Suprapubic skin (tissue), 4 donors: ENCODE data around the gene CFL1.

Source experiments
- EP300 ChIP-seq: sonication (generic); formaldehyde crosslinking; IDR thresholded peaks from one replicate; pipeline ENCODE4 v1.6.1; 2017; ENCODE audit warnings: antibody characterized with exemption
- POLR2A ChIP-seq, 2 donors: fragments of 450-650 bp; IDR thresholded peaks; one replicate each; pipeline ENCODE4 v1.6.1; 2017; ENCODE audit warnings: antibody characterized with exemption in 2 of 2, mild to moderate bottlenecking in 2 of 2, moderate library complexity in 2 of 2
- POLR2AphosphoS5 ChIP-seq, 3 donors: sonication (generic); formaldehyde crosslinking; IDR thresholded peaks; one replicate each; pipeline ENCODE4 v1.6.1; 2017; ENCODE audit warnings: antibody characterized with exemption in 3 of 3
- TF ChIP-seq, protein P1 (sequence below), 2 donors: fragments of 200-600 bp in 1 of 2; fragments of 450-650 bp in 1 of 2; sonication (generic) in 1 of 2; IDR thresholded peaks; one replicate each; pipeline ENCODE4 v1.5.1; 2016 to 2019; ENCODE audit warnings: antibody characterized with exemption in 2 of 2, mild to moderate bottlenecking in 1 of 2, moderate library complexity in 1 of 2

DNA sequence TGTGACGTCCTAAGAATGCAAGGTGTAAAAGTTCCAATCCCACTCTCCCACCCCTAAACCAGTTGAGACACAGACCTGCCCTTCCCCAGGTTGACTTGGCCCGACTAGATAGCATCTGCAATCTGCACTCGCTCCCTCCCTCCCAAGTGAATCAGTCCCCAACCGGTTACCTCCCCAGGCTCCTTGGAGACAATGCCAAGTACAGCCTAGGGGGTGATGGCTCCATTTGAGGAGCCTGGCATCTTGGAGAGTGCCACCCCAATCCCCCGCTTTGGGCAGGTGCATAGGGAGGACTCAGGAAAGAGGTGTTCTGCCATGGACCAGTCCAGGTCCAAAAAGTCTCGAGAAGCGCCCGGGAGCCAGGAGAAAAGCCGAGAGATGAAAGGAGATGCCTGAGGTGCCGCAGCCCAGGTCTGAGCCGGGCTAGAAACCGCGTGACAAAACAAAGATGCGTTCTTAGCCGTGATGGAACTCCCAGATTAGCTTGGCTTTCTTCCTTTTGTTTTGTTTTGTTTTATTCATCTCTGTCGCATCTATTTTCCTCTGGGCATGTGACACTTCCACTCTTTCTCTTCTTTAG, 42.9 kb downstream of the CFL1 start:
- TF ChIP-seq, protein P1, sequence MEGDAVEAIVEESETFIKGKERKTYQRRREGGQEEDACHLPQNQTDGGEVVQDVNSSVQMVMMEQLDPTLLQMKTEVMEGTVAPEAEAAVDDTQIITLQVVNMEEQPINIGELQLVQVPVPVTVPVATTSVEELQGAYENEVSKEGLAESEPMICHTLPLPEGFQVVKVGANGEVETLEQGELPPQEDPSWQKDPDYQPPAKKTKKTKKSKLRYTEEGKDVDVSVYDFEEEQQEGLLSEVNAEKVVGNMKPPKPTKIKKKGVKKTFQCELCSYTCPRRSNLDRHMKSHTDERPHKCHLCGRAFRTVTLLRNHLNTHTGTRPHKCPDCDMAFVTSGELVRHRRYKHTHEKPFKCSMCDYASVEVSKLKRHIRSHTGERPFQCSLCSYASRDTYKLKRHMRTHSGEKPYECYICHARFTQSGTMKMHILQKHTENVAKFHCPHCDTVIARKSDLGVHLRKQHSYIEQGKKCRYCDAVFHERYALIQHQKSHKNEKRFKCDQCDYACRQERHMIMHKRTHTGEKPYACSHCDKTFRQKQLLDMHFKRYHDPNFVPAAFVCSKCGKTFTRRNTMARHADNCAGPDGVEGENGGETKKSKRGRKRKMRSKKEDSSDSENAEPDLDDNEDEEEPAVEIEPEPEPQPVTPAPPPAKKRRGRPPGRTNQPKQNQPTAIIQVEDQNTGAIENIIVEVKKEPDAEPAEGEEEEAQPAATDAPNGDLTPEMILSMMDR (IDR thresholded peaks at IDR 0.05) = no peak
- TF ChIP-seq POLR2AphosphoS5 (IDR thresholded peaks at IDR 0.05) (no peak), EP300 (no peak), POLR2A (IDR thresholded peaks at IDR 0.05) (no peak)
